Esophagus muscularis mucosa (tissue), 4 donors: ENCODE results near the gene UCHL3. TPM values are rescaled to one million over a fixed set of nuclear protein-coding genes. Genes with fewer than 3 reads are reported as not detected.

Source experiments
- DNase-seq: peaks from one replicate; pipeline ENCODE4 v3.0.0-alpha.2; 2017; ENCODE audit errors: extremely low spot score
- H3K27ac ChIP-seq, 4 donors: fragments of 200-600 bp; sonication (generic); replicated peaks in 1 of 4; 1 replicate in 3 of 4; 2 replicates in 1 of 4; pipeline ENCODE4 v1.5.1; 2016 to 2019; ENCODE audit warnings: mild to moderate bottlenecking in 1 of 4
- H3K27me3 ChIP-seq, 4 donors: fragments of 200-600 bp; sonication (generic); one replicate each; pipeline versions ENCODE4 v1.5.1 to v1.6.0; 2016 to 2019
- H3K36me3 ChIP-seq, 4 donors: fragments of 200-600 bp; sonication (generic); one replicate each; pipeline ENCODE4 v1.5.1; 2016 to 2019
- H3K4me1 ChIP-seq, 4 donors: fragments of 200-600 bp; sonication (generic); one replicate each; pipeline ENCODE4 v1.5.1; 2016 to 2019
- H3K4me3 ChIP-seq, 4 donors: fragments of 200-600 bp; sonication (generic); 1 replicate in 2 of 4; 2 replicates in 2 of 4; pipeline ENCODE4 v1.5.1; 2016 to 2019; ENCODE audit warnings: mild to moderate bottlenecking in 4 of 4, moderate library complexity in 1 of 4
- H3K9me3 ChIP-seq, 4 donors: fragments of 200-600 bp; sonication (generic); 1 replicate in 3 of 4; 2 replicates in 1 of 4; pipeline ENCODE4 v1.5.1; 2016 to 2019
- EP300 ChIP-seq: sonication (generic); formaldehyde crosslinking; IDR thresholded peaks from one replicate; pipeline ENCODE4 v1.6.1; 2017; ENCODE audit warnings: antibody characterized with exemption
- POLR2A ChIP-seq: fragments of 450-650 bp; IDR thresholded peaks from one replicate; pipeline ENCODE4 v1.6.1; 2017; ENCODE audit warnings: antibody characterized with exemption, moderate library complexity, mild to moderate bottlenecking, low read depth
- POLR2AphosphoS5 ChIP-seq, 2 donors: sonication (generic); formaldehyde crosslinking; IDR thresholded peaks; one replicate each; pipeline ENCODE4 v1.6.1; 2017; ENCODE audit warnings: antibody characterized with exemption in 2 of 2
- WGBS: methylation state at CpG from one replicate; pipeline ENCODE4 v1.1.5; 2018; 5-methylcytosine and 5-hydroxymethylcytosine counted together
- intact Hi-C: fragments of 100-400 bp; cut with DNase I; formaldehyde crosslinking; loops from one replicate; pipeline ENCODE4 v1.15.1; 2023
- total RNA-seq, 4 donors: library from RNA; depleted of rRNA; stranded (reverse); fragments of >200 nt; gene quantifications; one replicate each; pipeline versions ENCODE4 v1.1.0 to v1.2.1, GENCODE V29; 2016
- TF ChIP-seq, protein P1 (sequence below), 3 experiments: fragments of 200-600 bp in 2 of 3; fragments of 450-650 bp in 1 of 3; sonication (generic) in 2 of 3; IDR thresholded peaks; one replicate each; pipeline ENCODE4 v1.5.1; 2017 to 2019; ENCODE audit warnings: antibody characterized with exemption in 3 of 3, mild to moderate bottlenecking in 2 of 3, moderate library complexity in 1 of 3

UCHL3 gene
- total RNA-seq, result 10 to 100 TPM; 11.2 to 32.3 (median 23.5) TPM

DNA sequence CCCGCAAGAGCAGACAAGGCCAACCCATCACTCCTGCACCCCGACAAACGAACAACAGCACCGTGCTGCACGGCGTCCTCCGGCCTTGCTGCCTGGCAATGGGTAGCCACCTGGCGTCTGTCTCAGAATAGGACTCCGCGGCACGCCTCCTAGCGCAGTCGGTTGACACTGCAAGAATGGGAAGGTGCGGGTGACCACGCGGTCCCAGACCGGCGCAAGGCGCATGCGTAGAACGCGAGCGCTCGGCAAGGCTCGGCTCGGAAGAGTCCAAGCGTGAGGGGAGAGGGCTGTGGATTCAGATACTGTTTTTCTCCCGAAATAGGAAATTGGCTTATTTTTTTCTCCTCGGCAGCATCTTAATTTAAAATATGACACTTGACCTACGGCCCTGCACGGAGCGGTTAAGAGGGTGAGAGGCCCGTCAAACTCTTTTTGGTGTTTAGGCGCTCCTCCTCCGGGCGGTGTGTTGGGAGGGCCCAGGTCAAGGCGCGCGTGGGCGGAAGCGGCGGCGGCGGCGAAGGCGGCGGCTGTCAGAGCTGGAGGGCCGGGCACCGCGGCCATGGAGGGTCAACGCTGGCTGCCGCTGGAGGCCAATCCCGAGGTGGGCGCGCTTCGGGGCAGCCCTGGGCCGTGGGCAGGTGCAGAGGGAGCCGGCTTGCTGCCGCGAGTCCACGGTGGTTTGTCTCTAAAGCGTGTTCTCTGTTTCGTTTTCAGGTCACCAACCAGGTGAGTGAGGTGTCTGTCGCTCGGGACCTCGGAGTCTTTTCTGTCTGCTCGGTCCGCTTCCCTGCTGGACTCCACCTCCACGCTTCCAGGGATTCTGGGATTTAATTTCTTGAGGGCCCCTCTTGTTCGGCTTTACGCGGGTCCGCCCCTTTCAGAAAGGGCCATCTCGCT lies at the start of gene UCHL3:
Gene UCHL3, plus strand, starts transcription at position 530 of the 897 bp plus-strand sequence. Its CDS starts 30 bp downstream, at position 560.
- H3K36me3 ChIP-seq, result peaks cover 0 to 8% (median 0%) of the 10 kb centered on the region in 4 donors
- peak; percentile 97 for DNase-seq
- no peaks in the 10 kb centered on the region for H3K27me3 ChIP-seq
- WGBS, result under 1% methylated on average over 41 of the region's 74 CpGs
- peaks cover 4 to 20% (median 17%) of the 10 kb centered on the region in 4 donors for H3K4me1 ChIP-seq
- no peaks in the 10 kb centered on the region for H3K9me3 ChIP-seq
- intact Hi-C loops, result loop anchor here (2.0 to 5.0 kb wide), 2 partner anchors 67 to 177 kb away; partner anchors contain the start of gene TBC1D4
- H3K4me3 ChIP-seq, result peak within 1 kb of the TSS; percentile 73 to 97 (median 77)
- TF ChIP-seq POLR2AphosphoS5 (IDR thresholded peaks at IDR 0.05), result peak; percentile 71 to 91
- TF ChIP-seq, protein P1, sequence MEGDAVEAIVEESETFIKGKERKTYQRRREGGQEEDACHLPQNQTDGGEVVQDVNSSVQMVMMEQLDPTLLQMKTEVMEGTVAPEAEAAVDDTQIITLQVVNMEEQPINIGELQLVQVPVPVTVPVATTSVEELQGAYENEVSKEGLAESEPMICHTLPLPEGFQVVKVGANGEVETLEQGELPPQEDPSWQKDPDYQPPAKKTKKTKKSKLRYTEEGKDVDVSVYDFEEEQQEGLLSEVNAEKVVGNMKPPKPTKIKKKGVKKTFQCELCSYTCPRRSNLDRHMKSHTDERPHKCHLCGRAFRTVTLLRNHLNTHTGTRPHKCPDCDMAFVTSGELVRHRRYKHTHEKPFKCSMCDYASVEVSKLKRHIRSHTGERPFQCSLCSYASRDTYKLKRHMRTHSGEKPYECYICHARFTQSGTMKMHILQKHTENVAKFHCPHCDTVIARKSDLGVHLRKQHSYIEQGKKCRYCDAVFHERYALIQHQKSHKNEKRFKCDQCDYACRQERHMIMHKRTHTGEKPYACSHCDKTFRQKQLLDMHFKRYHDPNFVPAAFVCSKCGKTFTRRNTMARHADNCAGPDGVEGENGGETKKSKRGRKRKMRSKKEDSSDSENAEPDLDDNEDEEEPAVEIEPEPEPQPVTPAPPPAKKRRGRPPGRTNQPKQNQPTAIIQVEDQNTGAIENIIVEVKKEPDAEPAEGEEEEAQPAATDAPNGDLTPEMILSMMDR (IDR thresholded peaks at IDR 0.05), result peak; percentile 85 to 90 (median 87)
- no peak for TF ChIP-seq EP300
- H3K27ac ChIP-seq, result peak within 1 kb of the TSS; percentile 54 to 80 (median 72)

DNA sequence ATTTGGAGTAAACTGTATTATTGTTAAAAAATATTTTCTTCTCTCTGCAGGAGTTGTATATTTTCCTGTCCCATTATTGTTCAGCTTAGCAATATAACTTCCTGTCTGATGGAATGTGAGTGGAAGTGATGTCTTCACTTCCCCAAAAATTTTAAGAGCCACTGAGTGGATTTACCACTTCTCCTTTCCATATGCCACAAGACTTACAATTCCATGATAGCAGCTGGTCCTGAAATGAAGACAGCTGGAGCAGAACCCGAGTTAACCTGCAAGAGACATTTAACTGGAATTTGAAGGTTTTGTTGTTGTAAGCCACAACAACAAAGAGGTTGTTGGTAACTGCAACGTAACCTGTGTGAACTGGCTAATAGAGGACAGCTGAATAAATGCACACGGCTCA lies 44.3 kb upstream of the UCHL3 start:
- TF ChIP-seq POLR2A, result no peak
- TF ChIP-seq, protein P1 (IDR thresholded peaks at IDR 0.05), result no peak
- no peak for TF ChIP-seq POLR2AphosphoS5 (IDR thresholded peaks at IDR 0.05)
- no peak for TF ChIP-seq EP300
- no peaks in the 10 kb centered on the region for H3K4me1 ChIP-seq
- H3K27ac ChIP-seq, result no peak overlapping the region
- no peaks in the 10 kb centered on the region for H3K27me3 ChIP-seq
- WGBS, result 77% methylated on average over 3 of the region's 3 CpGs
- H3K4me3 ChIP-seq, result no peak overlapping the region
- DNase-seq, result no peak
- intact Hi-C loops, result no loop called here
- H3K36me3 ChIP-seq, result no peaks in the 10 kb centered on the region
- no peaks in the 10 kb centered on the region for H3K9me3 ChIP-seq

DNA sequence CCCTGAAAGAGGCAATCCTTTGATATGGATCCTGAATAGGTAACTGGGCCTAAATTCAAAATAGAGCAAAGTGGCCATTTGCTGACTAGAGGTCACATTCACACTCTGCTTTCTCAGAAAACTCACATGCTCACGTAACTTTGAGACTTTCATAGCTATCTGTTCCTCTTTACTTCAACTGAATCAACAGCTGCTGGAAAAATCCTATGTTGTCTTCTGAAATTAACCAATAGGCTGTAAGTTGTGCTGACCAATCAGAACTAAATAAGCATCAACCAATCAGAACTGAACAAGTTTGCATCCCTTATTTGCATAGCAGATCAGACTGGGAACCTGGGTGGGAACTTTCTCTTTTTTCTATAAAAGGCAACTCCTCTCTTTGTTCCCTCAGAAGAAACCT lies 43.6 kb upstream of the UCHL3 start:
- intact Hi-C loops, result no loop called here
- Histone ChIP-seq H3K4me3 (no peak overlapping the region), H3K9me3 (no peaks in the 10 kb centered on the region), H3K4me1 (no peaks in the 10 kb centered on the region), H3K36me3 (no peaks in the 10 kb centered on the region), H3K27ac (no peak overlapping the region), H3K27me3 (no peaks in the 10 kb centered on the region)
- DNase-seq, result no peak
- TF ChIP-seq, protein P1 (IDR thresholded peaks at IDR 0.05), result no peak
- TF ChIP-seq POLR2A, result no peak
- no peak for TF ChIP-seq EP300
- TF ChIP-seq POLR2AphosphoS5 (IDR thresholded peaks at IDR 0.05), result no peak
- 77% methylated on average over 1 of the region's 1 CpG for WGBS

DNA sequence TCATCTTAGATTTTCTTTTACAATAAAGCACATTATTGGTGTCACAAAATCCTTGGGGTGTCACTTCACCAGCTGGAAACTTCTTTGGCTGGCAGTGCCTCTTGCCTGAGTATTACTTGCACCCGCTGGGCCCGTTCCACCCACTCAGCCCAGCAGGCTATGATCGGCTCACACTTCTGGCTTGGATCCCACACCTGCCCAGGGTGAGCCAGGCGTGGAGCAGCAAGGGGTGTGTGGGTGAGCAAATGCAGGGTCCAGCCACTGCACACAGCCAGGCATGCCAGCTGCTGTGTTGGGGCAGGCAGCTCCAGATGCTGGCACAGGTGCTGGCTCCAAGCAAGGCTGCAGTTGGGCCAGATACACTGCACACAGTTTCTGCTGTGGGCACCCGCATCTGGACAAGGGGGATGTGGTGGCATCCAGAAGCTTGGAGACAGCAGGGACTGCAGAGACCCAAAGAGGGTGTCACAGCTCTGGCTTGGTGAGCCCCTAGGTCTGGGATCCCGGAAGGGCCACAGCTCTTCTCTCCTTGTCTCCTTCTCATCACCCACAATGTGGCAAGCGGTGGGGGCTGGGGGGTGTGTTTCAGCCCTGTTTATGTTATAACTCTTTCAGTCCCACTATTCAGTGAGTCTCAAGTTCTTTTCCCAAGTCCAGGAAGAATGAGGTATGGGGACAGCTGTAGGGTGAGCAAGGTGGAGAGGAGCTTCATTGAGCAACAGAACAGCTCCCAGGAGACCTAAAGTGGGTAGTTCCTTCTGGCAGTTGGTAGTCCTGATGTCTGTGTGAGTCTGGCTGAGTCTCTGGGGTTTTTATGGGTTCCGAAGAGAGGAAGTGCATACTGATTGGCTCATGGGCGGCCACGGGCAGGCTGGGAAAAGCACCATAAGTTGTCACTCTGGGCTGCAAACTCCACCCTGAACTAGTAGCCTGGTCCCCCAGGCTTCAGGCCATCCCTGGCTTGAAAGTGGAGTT lies 42.3 kb upstream of the UCHL3 start:
- no peaks in the 10 kb centered on the region for H3K9me3 ChIP-seq
- WGBS, result 92% methylated on average over 10 of the region's 10 CpGs
- intact Hi-C loops, result no loop called here
- no peaks in the 10 kb centered on the region for H3K4me1 ChIP-seq
- TF ChIP-seq POLR2AphosphoS5 (IDR thresholded peaks at IDR 0.05) (no peak), POLR2A (no peak), EP300 (no peak)
- TF ChIP-seq, protein P1 (IDR thresholded peaks at IDR 0.05), result no peak
- no peaks in the 10 kb centered on the region for H3K36me3 ChIP-seq
- no peak for DNase-seq
- no peak overlapping the region for H3K4me3 ChIP-seq
- H3K27ac ChIP-seq, result no peak overlapping the region
- no peaks in the 10 kb centered on the region for H3K27me3 ChIP-seq
